ENCODE results near the gene CCDC33. TPM values are rescaled to one million over a fixed set of nuclear protein-coding genes. Genes with fewer than 3 reads are reported as not detected.
A peak's percentile ranks its signal among the peaks of the same experiment; 100 is the strongest.
"Not testable (repeated sequence)": the region's sequence is repeated elsewhere in the genome, so short reads cannot be mapped to it uniquely, and the experiment has no call there.

Gene CCDC33
- total RNA-seq, 1 donor from 2014 or later: not detected

DNA sequence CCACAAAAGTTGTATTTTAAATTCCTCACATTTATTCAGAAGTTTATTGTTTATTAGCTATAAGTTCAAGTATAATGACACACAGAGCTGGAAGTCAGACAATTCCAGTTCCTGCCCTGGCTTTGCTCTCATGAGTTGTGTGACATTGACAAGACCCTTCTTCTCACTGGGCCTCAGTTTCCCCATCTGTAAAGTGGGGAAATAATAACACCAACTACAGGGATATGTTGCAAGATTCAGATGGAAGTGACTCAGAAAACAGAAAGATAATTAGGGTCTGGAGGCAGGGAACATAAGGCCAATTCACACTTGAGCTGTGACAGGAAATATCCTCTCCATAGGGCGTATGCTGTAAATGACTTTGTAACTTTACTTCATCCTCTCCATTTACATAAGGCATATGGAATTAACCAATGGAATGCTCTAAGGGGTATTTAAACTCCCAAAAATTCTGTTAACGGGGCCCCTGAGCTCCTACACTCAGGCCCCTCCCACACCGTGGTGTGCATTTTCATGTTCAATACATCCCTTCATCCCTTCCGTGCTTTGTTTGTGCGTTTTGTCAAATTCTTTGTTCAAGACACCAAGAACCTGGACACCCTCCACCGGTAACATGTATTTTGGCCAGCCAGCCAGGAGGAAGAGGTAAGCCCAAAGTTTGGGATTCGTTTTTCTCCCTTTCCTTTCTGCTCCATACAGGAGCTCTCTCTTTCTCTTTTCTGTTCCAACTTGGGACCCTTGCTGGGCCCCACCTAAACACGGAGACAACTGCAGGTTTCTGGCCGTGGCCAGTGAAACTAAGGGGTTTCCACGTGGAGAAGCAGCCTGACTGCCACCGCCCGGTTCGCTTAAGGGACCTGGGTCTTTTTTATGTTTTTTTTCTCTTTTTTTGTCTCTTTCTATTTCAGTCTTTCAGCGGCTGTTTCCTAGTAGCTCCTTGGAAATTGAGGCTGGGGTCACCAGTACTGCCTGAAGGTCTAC lies 114.5 kb downstream of the CCDC33 start:
- no peaks in the 10 kb centered on the region for H3K36me3 ChIP-seq
- intact Hi-C loops (cut with DNase I): no loop called here
- no peak overlapping the region for H3K27ac ChIP-seq
- no peaks in the 10 kb centered on the region for H3K9me3 ChIP-seq
- TF ChIP-seq, protein P1, sequence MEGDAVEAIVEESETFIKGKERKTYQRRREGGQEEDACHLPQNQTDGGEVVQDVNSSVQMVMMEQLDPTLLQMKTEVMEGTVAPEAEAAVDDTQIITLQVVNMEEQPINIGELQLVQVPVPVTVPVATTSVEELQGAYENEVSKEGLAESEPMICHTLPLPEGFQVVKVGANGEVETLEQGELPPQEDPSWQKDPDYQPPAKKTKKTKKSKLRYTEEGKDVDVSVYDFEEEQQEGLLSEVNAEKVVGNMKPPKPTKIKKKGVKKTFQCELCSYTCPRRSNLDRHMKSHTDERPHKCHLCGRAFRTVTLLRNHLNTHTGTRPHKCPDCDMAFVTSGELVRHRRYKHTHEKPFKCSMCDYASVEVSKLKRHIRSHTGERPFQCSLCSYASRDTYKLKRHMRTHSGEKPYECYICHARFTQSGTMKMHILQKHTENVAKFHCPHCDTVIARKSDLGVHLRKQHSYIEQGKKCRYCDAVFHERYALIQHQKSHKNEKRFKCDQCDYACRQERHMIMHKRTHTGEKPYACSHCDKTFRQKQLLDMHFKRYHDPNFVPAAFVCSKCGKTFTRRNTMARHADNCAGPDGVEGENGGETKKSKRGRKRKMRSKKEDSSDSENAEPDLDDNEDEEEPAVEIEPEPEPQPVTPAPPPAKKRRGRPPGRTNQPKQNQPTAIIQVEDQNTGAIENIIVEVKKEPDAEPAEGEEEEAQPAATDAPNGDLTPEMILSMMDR (IDR thresholded peaks at IDR 0.05): no peak
- no peaks in the 10 kb centered on the region for H3K4me1 ChIP-seq
- DNase-seq: no peak
- H3K27me3 ChIP-seq: peaks cover 6% of the 10 kb centered on the region
- no peak for ATAC-seq
- no peak overlapping the region for H3K4me3 ChIP-seq

DNA sequence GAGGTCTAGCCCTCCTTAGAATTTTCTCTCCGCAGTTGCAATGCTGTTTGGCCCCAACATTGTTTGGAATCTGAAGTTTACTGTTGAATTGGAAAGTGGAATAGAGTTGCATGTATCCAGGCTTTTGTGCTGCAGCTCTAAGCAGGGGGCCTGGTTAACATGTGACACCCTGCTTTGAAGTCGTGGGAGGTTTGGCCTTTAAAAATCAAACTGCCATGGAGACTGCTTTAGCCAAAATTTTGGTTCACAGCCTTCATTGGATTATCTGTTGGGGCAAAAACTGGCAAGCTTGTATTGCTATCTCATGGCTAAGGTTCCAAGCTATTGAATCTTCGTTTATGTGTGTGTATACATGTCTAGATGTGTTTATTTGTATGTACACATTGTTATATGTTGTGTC lies 115.5 kb downstream of the CCDC33 start:
- H3K4me3 ChIP-seq: no peak overlapping the region
- no peak overlapping the region for H3K27ac ChIP-seq
- TF ChIP-seq, protein P1 (IDR thresholded peaks at IDR 0.05): no peak
- ATAC-seq: no peak
- H3K36me3 ChIP-seq: no peaks in the 10 kb centered on the region
- no peaks in the 10 kb centered on the region for H3K9me3 ChIP-seq
- no peaks in the 10 kb centered on the region for H3K4me1 ChIP-seq
- H3K27me3 ChIP-seq: peaks cover 6% of the 10 kb centered on the region
- intact Hi-C loops (cut with DNase I): no loop called here
- no peak for DNase-seq

DNA sequence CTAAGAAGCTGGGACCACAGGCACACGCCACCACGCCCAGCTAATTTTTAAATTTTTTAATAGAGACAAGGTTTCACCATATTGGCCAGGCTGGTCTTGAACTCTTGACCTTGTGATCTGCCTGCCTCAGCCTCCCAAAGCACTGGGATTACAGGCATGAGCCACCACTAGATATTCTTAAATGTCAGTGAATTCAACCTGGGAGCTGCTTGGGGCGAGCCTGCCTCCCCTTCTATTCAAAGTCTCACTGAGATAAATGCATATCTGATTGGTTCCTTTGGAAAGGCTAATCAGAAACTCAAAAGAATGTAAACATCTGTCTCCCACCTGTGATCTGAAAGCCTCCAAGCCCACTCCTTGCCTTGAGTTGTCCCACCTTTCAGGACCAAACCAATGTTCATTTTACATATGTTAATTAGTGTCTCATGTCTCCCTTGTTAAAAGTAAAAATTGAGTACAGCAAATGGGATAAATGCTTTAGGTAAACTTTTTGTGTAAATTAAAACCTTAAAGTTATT lies 116.3 kb downstream of the CCDC33 start:
- H3K27ac ChIP-seq: no peak overlapping the region
- no peak for ATAC-seq
- H3K27me3 ChIP-seq: peaks cover 6% of the 10 kb centered on the region

DNA sequence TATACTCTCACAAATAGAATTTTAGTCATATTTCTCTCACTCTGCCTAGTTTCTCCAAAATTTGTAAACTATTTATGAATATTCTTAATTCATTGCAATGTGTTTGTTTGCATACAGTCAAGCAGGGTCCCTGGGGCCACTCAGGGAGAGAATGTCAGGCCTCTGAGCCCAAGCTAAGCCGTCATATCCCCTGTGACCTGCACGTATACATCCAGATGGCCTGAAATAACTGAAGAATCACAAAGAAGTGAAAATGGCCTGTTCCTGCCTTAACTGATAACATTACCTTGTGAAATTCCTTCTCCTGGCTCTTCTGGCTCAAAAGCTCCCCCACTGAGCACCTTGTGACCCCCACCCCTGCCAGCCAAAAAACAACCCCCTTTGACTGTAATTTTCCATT lies 117.9 kb downstream of the CCDC33 start:
- not testable (repeated sequence) for ATAC-seq

More for the DNA sequence above, 116.3 kb downstream of the CCDC33 start:
- no peak for DNase-seq
- intact Hi-C loops (cut with DNase I): no loop called here
- Histone ChIP-seq H3K4me3 (no peak overlapping the region), H3K9me3 (no peaks in the 10 kb centered on the region), H3K4me1 (no peaks in the 10 kb centered on the region), H3K36me3 (no peaks in the 10 kb centered on the region)
- TF ChIP-seq, protein P1 (IDR thresholded peaks at IDR 0.05): no peak

DNA sequence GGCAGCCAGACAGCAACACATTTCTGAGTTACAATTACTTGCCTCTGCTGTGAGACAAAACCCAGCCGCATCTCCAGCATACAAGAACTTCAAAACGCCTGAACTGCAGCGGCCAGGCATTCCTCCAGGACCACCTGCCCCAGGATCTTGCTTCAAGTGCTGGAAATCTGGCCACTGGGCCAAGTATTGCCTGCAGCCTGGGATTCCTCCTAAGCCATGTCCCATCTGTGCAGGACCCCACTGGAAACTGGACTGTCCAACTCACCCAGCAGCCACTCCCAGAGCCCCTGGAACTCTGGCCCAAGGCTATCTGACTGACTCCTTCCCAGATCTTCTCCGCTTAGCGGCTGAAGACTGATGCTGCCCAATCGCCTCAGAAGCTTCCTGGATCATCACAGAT lies 119.9 kb downstream of the CCDC33 start:
- H3K36me3 ChIP-seq; H3K4me1 ChIP-seq; DNase-seq; ATAC-seq; H3K27me3 ChIP-seq; H3K4me3 ChIP-seq; H3K9me3 ChIP-seq; intact Hi-C loops (cut with DNase I); H3K27ac ChIP-seq: not testable (repeated sequence)

More for the DNA sequence above, 117.9 kb downstream of the CCDC33 start:
- intact Hi-C loops (cut with DNase I); H3K4me3 ChIP-seq; H3K27ac ChIP-seq; H3K36me3 ChIP-seq; DNase-seq; H3K4me1 ChIP-seq; H3K27me3 ChIP-seq; H3K9me3 ChIP-seq: not testable (repeated sequence)

DNA sequence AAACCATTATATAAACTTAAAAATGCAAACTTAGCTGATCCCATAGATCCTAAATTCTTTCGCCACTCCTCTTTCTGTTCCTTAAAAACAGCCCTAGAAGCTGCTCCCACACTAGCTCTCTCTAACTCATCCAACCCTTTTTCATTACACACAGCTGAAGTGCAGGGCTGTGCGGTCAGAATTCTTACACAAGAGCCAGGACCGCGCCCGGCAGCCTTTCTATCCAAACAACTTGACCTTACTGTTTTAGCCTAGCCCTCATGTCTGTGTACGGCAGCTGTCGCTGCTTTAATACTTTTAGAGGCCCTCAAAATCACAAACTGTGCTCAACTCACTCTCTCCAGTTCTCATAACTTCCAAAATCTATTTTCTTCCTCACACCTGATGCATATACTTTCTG lies 121.4 kb downstream of the CCDC33 start:
- H3K4me1 ChIP-seq; H3K27ac ChIP-seq; ATAC-seq; H3K4me3 ChIP-seq; intact Hi-C loops (cut with DNase I); H3K9me3 ChIP-seq; H3K36me3 ChIP-seq; H3K27me3 ChIP-seq: not testable (repeated sequence)
- DNase-seq: peak; percentile 75

DNA sequence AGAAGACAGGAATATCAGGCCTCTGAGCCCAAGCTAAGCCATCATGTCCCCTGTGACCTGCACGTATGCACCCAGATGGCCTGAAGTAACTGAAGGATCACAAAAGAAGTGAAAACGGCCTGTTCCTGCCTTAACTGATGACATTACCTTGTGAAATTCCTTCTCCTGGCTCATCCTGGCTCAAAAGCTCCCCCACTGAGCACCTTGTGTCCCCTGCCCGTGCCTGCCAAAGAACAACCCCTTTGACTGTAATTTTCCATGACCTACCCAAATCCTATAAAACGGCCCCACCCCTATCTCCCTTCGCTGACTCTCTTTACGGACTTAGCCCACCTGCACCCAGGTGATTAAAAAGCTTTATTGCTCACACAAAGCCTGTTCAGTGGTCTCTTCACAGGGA lies 123.2 kb downstream of the CCDC33 start:
- H3K27me3 ChIP-seq; H3K4me3 ChIP-seq; ATAC-seq; H3K9me3 ChIP-seq; intact Hi-C loops (cut with DNase I); H3K36me3 ChIP-seq; H3K4me1 ChIP-seq; DNase-seq; H3K27ac ChIP-seq: not testable (repeated sequence)

DNA sequence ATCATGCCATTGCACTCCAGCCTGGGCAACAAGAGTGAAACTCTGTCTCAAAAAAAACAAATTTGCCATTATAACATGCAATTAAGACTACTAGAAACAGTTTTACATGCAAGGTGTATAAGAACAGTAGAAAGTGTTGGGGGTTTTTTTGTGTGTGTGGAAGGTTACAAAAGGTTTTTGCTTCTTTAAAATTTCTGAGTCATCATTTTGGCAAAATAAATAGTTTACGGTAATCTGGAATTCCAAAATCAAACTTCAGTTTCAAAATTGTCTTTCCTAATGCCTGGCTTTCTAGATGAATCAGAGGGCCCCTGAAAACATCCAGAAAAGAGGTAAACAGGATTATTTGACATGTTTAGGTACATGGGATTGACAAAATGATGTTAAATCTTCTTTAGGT lies 124.7 kb downstream of the CCDC33 start:
- H3K27me3 ChIP-seq; ATAC-seq; H3K9me3 ChIP-seq; H3K4me3 ChIP-seq; H3K27ac ChIP-seq; intact Hi-C loops (cut with DNase I); H3K36me3 ChIP-seq; H3K4me1 ChIP-seq; DNase-seq: not testable (repeated sequence)

All from upper lobe of right lung (tissue), 1 donor.